Left cardiac atrium (tissue), 4 donors: Measurements from ENCODE around the gene PLA2G2C. TPM values are rescaled to one million over a fixed set of nuclear protein-coding genes. Genes with fewer than 3 reads are reported as not detected.
A peak's percentile ranks its signal among the peaks of the same experiment; 100 is the strongest.
"Not testable (repeated sequence)": the region's sequence is repeated elsewhere in the genome, so short reads cannot be mapped to it uniquely, and the experiment has no call there.

Experiments
- ATAC-seq, 2 donors: fragments of 200-7000 bp; cut with Tn5 transposase; one replicate each; pipeline ENCODE4 v1.9.1; 2020; ENCODE audit warnings: mild to moderate bottlenecking in 2 of 2, moderate library complexity in 2 of 2
- DNase-seq: peaks from one replicate; pipeline ENCODE4 v3.0.0-alpha.2; 2020
- intact Hi-C, 2 donors: fragments of 100-400 bp; cut with DNase I; formaldehyde crosslinking; loops; one replicate each; pipeline versions ENCODE4 v1.14.1 to v1.15.1; 2022 to 2023
- long read RNA-seq: library from polyadenylated mRNA; unstranded; transcript quantifications from one replicate; pipeline ENCODE4 v2.0.0, GENCODE V29; 2021
- total RNA-seq, 2 donors: library from RNA; stranded (reverse); fragmentation: NEBNext Ultra II Directional; extraction: Animal tissue kit (Norgen Biotek cat#: 25700); gene quantifications; one replicate each; pipeline ENCODE4 v1.2.1, GENCODE V29; 2021
- donor health status: DM: no; HTN: yes; CAD: no.
- donor health status: DM: no; HTN: yes; CAD: no; lungs with severe emphysema.
- donor health status: DM: yes; HTN: yes; CAD: no.
- donor health status: Dilated cardiomyopathy.

The PLA2G2C gene, protein sequence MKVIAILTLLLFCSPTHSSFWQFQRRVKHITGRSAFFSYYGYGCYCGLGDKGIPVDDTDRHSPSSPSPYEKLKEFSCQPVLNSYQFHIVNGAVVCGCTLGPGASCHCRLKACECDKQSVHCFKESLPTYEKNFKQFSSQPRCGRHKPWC
- total RNA-seq, result not detected
- long read RNA-seq, result 0 reads

DNA sequence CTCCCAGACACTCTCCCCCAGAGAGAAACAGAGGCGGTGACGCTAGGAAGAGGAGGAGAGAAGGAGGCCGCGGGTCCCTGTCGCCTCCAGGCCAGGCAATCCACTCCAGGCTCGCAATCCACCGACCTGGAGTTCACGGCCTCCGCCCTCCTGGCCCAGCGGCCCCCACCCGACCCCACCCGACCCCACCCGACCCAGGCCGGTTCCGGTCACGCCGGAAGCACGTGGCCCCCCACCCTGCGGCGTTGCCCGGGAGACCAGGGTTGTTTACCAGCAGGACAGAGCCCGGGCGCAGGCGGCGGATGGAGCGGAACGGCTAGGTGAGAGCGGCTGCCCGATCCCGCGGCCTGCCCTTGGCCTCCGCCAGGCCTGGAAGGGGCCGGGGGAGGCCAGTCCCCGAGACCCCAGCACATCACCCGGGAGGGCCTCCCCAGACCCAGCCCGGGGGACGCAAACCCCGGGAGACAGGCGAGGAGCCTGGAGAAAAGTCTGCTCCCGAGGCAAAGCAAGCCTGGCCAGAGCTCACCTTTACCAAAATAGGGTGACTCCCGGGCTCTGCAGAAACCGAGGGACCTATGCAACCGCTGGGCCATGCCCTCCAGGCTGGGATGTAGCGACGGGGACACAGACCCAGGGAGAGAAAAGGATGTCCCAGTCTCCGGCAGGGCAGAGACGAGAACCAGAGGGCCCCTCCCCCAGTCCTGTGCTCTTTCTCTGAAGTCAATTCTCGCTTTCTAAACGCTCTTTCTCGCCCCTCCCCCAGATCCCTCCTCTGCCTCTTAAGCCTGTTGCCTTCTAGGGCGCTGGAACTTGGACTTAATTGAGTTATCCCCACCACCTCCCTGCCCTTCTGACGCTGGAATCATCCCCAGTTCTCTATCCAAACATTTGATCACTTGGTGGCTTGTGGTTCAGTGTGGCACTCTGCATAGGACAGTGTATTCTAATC is at the start of gene PLA2G2C, which contains the start of gene UBXN10:
PLA2G2C (minus strand) TSS at position 685 of the 949 bp plus-strand sequence. CDS start 9,155 bp downstream, outside the sequence.
UBXN10 (plus strand) TSS at position 263 of the 949 bp plus-strand sequence. CDS start 4,466 bp downstream, outside the sequence.
- intact Hi-C loops, result no loop called here
- DNase-seq (peak; percentile 75), ATAC-seq (peak; percentile 74 to 81)

DNA sequence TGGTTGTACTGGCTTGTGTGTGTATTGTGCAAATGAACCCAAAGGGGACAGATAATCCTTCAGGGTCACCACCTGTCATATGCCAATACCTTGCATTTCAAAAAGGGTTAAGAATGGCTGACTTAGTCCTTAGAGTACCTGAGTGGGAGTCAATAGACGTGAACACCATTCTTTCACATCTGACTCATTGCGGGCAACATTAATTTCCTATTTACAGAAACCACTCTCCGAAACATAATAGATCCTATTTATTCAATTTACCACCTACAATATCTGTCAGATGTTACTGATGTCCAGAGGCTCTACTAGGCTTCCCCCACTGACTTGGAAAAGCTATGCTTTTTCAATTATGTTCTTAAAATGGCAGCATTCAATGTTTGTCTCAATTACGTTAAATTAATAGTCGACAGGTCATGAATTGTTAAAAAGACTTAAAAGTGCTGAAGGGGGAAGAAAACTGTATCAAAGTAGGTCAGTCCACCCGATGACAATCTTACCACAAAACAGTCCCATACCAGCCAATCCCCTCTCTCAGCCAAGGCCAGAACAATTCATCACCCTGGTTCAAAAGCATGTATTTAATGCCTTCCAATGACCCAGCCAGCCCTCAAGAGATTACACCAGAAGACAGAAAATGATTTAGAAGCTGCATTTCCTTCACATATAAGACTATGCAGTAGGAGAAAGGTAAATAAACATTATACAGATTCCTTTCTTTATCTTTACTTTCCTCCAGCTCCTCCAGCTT is 48.6 kb upstream of the PLA2G2C start:
- DNase-seq (no peak), ATAC-seq (no peak)
- intact Hi-C loops, result loop anchor here (10.0 kb wide), 1 partner anchor 130 kb away; no protein-coding TSS in a partner anchor

DNA sequence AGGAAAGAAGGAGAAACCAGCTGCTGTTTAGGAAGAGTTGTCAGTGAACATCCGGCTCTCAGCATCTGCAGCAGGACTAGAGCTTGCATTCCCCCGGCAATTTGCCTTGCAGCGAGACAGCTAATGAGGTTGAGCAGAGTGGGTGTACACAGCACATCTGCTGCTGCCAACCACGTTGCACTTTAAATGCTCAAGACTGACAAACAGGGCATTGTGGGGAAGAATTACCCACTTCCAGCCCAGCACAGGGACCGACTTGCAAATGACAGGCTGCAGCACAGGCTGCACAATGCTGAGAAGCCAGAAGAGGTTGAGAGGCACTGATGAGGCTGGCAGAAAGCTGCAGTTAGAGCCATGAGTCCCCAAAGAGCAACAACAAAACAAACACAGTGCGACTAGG is 47.5 kb upstream of the PLA2G2C start:
- intact Hi-C loops, result loop anchor here (10.0 kb wide), 1 partner anchor 131 kb away; no protein-coding TSS in a partner anchor
- no peak for DNase-seq
- ATAC-seq, result no peak

DNA sequence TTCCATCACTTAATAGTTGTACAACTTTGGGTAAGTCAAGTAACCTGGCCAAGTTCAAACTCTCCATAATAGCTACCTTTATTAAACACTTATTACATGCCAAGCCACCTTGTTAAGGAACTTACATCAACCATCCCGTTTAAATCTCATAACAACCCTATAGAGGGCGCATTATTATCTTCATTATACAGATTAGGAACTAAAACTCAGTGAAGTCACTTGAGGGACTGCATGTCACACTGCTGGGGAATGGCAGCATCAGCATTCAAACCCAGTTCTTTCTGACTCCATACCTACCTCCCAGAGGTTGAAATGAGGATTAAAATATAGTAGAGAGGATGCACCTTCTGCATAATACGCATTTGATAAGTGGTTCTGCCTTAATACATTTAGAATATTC is 47.1 kb upstream of the PLA2G2C start:
- intact Hi-C loops, result loop anchor here (10.0 kb wide), 1 partner anchor 131 kb away; no protein-coding TSS in a partner anchor
- no peak for DNase-seq
- peak in 1 of 2 donors; percentile 36 for ATAC-seq

DNA sequence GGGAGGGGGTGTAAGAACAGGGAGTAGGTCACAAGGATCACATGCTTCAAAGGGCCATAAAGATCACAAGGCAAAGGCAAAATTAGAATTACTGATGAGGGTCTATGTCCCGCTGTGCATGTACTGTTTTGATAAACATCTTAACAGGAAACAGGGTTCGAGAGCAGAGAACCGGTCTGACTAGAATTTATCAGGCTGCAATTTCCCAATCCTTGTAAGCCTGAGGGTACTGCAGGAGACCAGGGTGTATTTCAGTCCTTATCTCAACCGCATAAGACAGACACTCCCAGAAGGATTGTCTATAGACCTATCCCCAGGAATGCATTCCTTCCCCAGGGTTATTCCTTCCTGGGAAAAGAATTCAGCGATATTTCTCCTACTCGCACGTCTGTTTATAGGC is 46.2 kb upstream of the PLA2G2C start:
- intact Hi-C loops, result loop anchor here (10.0 kb wide), 1 partner anchor 132 kb away; no protein-coding TSS in a partner anchor
- DNase-seq, ATAC-seq: not testable (repeated sequence)

DNA sequence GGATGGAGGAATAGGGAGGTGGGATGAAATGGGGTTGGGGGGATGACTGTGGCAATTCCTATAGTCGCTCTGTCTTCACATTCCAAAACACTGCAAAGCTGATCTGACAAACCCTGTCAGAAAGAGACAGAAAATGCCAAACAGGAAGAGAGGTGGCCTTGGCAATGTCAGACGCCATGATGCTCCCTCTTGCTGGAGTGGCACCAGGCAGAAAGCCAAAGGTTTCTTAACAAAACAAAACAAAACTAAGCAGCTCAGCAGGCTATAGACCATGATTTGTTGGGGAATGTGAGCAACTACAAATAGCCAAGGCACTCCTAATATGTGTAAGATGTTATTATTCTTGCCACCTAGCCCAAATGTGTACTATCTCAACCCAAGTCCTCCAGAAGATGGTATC is 42.9 kb upstream of the PLA2G2C start:
- DNase-seq (no peak), ATAC-seq (no peak)
- intact Hi-C loops, result no loop called here

DNA sequence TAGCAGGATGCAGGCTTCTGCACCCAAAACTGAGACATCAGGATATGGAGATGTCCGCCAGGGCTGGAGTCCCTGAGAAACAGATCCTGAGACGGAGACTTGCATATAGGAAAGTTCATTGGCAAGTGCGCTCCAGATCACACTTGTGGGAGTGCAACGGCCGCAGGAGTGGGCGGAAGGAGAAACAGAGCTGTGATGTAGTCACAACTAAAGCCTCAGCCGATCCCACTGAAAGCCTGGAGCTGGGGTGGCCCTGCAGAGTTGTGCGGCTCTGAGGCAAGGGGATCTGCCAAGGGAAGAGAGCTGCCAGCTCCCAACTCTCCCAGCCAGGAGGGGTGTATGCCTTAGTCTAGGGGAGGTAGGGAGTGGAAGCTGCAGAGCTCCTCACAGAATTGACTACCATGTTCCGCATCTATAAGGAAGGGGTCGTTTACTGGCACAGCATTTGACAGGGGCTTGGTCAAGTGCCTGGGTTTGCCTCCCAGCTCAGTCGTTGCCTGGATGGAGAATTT is 42.1 kb upstream of the PLA2G2C start:
- intact Hi-C loops, result no loop called here
- DNase-seq (no peak), ATAC-seq (no peak)

DNA sequence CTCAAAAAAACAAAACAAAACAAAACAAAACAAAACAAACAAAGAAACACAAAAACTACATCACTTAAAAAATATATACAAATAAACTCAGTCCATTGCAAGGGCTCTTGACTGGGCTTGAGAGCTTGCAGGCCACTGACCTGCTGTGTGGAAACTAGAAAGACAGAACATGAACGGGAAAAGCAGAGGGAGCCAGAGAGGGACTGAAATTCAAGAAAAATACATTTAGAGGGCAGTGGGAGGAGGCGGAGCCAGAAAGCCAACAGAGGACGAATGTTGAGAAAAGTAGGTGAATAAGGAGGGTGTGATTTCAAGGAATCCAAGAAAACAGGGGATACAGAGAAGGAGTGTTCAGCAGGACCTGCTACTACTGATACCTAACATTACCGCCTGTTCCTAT is 41.4 kb upstream of the PLA2G2C start:
- DNase-seq (no peak), ATAC-seq (no peak)
- intact Hi-C loops, result no loop called here

DNA sequence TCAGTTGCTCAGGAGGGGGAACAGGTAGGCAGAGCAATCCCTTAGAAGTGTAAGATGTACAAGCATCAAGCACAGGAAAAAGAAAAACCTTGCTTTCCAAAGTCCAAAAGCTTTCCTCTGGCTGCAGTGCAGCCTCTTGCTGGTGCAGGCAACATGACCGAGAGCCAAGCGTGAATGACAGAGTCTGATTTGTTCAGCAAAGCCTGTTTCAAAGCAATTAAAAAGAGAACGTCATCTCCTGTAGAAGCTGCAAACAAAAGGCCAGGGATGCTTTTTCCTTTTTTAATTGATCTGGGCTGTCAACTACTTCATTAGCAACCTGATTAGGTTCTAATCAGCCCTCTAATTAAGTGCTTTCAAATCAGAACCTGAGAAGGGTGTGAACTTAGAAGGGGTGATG is 38.2 kb upstream of the PLA2G2C start:
- intact Hi-C loops, result no loop called here
- no peak for DNase-seq
- no peak for ATAC-seq

DNA sequence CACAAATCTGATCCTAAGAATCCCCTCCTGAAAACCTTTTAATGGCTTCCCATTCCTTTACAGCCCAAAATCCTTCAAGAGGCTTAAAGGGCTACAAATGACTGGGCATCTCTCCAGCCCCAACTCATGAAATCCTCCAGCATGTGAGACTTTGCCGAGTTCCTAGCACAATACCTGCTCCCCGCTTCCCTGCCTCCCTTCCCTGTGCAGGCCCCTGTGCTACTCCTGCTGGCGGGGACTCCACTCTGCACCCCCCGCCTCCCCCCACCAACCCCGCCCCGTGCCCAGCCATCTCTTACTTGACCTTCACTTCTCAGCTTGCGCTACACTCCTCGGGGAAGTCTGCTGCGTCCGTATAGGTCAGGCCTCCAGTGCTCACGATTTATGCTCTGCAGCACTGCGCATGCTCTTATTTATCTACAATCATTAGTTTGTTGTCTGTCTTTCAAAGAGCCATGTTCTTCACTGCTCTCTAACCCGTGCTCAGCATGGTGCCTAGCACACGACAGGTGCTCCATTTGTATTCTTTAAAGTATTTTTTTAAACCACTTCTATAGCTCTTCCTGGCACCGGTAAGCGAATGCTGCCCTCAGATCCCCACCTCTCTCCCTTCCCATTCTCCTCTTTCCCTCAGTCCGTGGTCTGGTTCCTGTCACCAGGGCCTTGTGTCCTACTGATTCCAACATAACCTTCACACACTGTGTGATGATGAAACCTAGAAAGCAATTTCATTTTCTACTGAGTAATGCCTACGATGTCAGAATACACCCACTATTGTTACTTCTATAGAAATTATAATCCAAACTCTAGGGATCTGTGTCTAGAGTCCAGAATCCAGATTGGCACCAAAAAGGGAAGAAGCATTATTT is 37.5 kb upstream of the PLA2G2C start:
- DNase-seq, result no peak
- intact Hi-C loops, result no loop called here
- no peak for ATAC-seq

DNA sequence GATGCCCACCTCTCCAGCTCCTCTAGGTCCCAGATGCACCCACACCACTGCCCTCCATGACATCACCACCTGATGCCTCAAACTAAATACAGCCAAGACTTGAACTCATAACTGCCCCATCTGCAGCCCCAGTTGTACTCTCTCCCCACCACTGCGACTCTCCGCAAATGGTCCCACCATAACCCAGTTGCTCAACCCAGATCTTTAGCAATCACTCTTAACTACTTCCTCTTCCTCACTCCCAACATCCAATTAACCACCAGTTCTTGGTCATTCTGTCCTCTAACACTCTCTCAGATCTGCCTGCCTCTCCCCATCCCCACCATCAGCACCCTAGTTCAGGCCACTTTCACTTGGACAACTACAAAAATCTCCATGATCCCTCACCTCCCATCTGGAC is 36.8 kb upstream of the PLA2G2C start:
- intact Hi-C loops, result no loop called here
- no peak for ATAC-seq
- DNase-seq, result no peak

DNA sequence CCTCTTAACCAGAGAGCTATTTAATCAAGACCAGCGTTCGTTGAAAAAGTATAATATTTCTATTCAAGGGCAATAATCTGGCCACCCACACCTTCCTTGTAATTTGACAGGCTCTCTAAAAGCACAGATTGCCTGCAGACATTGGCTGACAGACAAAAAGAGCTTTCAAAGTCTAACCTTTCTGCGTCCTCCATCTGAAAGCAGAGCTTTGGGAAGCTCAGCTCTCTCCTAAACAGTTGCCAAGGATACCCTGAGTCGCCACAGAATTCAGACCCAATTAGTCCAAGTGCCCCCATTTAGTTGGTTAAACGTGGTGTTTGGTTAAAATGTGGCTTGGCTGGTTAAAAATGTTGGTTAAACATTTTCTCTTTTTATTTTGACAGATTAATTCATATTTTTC is 33.7 kb upstream of the PLA2G2C start:
- ATAC-seq, result no peak
- no peak for DNase-seq
- intact Hi-C loops, result no loop called here

DNA sequence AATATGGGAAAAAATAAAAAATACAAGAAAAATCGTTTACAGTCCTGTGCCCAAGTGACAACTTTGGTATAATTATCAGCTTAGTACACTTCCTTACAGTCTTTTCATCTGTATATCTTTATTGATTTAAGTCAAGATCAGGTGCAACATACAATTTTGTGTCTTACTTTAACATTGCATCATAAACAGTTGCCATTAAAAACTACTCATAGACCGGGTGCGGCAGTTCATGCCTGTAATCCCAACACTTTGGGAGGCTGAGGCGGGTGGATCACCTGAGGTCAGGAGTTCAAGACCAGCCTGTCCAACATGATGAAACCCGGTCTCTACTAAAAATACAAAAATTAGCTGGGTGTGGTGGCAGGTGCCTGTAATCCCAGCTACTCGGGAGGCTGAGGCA is 32.7 kb upstream of the PLA2G2C start:
- DNase-seq, ATAC-seq, intact Hi-C loops: not testable (repeated sequence)

DNA sequence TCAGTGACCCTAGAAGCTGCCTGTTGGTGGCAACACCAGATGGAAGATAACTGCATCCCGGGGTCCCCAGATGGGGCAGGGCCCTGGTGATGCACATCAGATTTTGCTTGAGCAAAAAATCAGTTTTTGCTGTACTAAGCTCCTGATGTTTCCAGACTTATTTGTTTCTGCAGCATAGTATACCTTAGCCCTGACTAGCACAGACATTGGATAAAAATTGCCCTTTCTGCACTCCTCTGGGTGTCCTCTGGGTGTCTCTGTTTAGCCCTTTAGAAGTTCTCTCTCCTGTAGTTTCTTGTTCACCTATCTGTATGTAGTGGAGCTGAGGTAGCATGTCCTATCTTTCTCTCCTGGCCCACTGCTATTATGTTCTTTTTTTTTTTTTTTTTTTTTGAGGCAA is 30.3 kb upstream of the PLA2G2C start:
- intact Hi-C loops, result no loop called here
- DNase-seq, result no peak
- ATAC-seq, result no peak

DNA sequence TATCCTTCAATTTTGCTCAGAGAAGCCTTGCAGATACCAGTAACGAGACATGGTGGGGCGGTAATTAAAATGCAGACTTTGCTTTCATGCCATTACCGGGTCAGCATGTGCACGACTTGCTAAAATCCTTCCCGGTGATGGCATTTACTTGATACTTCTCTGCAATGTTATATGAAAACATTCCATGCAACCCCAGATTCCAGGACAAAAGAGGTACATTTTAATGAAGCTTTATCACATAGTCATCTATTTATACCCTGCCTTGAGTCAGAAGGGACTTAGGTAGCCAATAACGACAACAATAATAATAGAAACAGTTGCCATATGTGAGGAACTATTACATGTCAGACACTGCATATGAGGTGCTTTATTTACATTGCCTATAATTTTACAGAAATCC is 29.4 kb upstream of the PLA2G2C start:
- intact Hi-C loops, result no loop called here
- ATAC-seq (no peak), DNase-seq (no peak)

DNA sequence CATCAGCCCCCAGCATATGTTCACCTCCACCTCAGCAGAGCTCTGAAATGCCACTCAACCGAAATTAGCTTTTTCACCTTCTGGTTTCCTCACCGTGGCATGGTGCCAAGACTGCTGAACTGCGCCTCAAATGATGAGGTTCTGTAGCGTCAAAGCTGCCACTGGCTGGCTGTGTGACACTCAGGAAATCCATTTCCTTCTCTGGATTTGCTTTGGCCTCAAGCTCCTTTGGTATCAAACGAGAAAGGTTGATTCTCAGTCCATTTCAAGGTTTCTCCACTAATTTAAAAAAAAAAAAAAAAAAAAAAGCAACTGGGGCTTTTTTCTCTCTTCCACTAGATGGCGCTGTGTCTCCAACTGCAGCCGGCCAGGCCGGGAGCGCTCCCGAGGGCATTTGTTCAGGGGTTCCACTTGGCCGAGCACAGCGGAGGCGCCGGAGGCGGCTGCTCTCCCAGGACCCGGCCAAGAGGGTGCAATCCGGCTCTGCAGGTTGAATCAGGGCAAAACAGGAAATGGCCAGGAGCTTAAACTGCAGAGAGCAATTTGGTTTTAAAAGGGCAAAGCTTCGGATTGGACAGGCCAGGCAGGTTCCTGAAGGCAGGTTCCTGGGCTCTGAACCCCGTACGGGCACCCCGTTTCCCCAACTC is 26.5 kb upstream of the PLA2G2C start:
- intact Hi-C loops, result loop anchor here (1.0 to 5.0 kb wide), 3 partner anchors 214 to 280 kb away; no protein-coding TSS in a partner anchor
- peak; percentile 69 for DNase-seq
- ATAC-seq, result peak; percentile 84 to 86

DNA sequence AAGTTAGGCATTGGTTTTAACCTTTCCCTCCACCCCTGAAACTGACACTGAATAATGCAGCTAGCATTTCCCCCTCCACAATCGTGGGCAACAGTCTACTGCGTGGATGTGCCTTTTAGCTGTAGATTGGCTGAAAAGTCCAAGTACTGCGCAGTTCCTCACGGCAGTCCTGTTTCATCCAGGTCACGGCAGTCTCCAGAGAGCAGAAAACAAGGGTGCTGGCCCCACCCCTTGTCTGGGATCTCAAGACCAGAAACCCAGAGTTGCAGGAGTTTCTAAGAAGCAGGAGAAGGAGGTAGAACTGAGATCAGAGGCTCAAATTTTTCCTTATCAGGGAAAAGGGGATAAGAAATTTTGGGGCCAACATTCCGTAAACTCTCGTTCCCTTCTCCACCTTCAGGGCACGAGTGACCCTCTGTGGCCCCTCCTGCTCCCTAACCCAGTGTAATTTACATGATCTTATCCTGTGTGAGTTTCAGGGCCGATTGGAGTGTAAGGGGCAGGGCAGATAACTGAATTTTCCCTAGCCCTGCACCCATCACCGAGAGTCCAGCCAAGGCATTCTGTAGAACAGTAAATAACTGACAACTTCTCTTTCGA is 25.9 kb upstream of the PLA2G2C start:
- no peak for ATAC-seq
- no peak for DNase-seq
- intact Hi-C loops, result loop anchor here (5.0 kb wide), 2 partner anchors 215 to 280 kb away; no protein-coding TSS in a partner anchor
